ENCODE results near the gene ARFGAP1. TPM values are rescaled to one million over a fixed set of nuclear protein-coding genes. Genes with fewer than 3 reads are reported as not detected.
A peak's percentile ranks its signal among the peaks of the same experiment; 100 is the strongest.

The ARFGAP1 gene
- total RNA-seq, 2 donors from 2014 or later, result 108 to 128 TPM

DNA sequence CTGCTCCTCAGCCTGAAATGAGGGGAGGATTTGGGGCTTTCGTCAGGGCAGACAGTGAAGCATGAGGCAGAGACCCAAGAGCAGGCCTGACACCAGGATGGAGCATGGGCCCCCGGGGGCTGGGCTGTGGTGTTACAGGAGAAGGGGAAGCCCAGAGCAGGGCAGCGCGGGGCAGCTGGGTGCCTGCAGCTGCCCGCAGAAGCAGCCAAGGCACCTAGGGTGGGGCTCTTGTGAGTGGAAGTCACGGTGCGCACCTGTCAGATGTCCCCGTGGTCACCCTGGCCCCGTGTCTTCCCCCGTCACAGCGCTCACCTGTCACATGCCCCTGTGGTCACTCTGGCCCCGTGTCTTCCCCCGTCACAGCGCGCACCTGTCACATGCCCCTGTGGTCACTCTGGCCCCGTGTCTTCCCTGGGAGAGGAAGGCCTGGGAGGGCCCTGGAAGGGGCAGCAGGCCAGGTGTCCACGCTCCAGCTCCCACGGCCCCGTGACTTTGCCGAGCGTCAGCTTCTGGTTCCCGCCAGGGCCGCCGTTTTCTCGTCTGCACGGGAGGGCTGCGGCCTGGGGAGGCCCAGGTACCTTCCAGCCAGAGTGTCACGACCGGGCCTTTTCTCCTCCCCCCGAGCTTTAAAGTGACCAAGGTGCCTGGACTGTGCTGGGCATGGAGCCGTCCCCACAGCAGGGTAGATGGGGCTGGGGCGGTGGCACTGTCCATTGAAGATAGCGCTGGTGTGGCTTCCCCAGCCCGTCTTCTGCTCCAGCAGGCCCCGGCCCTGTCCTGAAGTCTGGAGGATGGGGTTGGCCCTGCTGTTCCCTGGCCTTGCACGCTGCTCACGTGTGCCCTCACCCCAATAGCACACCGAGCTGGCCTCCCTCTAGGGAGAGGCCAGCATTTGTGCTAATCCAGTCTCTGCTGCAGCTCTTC is 9.4 kb downstream of the ARFGAP1 start:
- no peaks in the 10 kb centered on the region for H3K36me3 Mint-ChIP-seq (ENCODE audit: low read depth)
- ATAC-seq (no peak), DNase-seq (no peak)
- H3K4me3 Mint-ChIP-seq, result no peak overlapping the region
- no peaks in the 10 kb centered on the region for H3K27me3 Mint-ChIP-seq
- no peak overlapping the region for H3K27ac Mint-ChIP-seq
- peaks cover 3% of the 10 kb centered on the region for H3K4me1 Mint-ChIP-seq
- H3K9me3 ChIP-seq (ENCODE audit: control insufficient read depth, low read length, poor library complexity, severe bottlenecking), result no peaks in the 10 kb centered on the region

DNA sequence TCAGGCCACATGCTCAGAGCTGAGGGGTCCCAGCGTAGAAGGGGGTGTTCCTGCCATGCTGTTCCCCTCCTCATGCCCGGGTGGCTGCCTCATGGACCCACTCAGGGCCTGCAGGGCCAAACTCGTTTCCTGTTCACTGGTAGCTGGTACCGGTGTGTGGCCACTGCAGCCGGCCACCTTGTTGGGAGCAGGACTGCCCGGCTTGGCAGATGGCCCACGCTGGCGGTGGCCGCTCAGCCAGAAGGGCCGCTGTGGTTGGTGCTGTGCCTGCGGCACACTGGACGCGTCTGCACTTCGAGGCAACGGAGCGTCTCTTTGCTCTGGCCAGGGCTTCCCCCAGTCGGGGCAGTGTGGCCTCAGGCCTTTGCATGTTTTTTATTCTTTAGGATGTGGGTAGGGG is 10.3 kb downstream of the ARFGAP1 start:
- DNase-seq (no peak), ATAC-seq (no peak)
- H3K9me3 ChIP-seq (ENCODE audit: control insufficient read depth, low read length, poor library complexity, severe bottlenecking), result no peaks in the 10 kb centered on the region
- Mint-ChIP-seq H3K4me1 (peaks cover 3% of the 10 kb centered on the region), H3K36me3 (ENCODE audit: low read depth) (no peaks in the 10 kb centered on the region), H3K27me3 (no peaks in the 10 kb centered on the region), H3K27ac (no peak overlapping the region), H3K4me3 (no peak overlapping the region)

DNA sequence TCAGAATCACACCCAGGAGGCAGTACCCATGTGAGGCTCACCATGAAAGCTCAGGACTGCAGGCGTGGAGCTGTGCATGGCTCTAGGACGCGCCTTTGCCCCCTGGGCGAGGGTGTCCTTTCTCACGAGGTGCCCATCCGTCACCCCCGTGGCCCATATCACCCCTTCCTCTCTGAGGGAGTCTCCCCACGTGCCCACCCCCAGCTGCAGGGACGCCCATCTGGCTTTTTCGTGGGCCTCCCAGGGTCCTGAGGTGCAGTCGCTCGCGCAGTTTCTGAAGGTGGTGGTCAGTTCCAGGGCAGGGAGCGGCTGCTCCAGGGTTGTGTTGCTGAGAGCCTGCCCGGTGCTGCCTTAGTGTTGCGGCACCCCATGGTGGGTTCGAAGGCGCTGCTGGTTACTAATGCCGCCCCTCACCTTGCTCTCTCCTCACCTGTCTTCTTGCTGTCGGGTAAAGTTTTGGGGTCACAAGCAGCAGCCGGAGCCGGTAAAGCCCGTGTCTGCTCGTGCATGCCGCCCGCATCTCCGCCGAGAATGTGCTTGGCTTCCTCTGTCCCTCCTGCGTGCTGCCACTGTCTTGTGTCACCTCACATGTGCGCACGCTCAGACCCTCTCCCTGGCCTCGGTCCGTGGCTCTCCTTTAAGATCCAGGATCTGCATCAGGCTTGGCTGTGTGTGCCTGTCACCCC is 10.9 kb downstream of the ARFGAP1 start:
- H3K27me3 Mint-ChIP-seq, result no peaks in the 10 kb centered on the region
- ATAC-seq, result peak; percentile 21
- H3K9me3 ChIP-seq (ENCODE audit: control insufficient read depth, low read length, poor library complexity, severe bottlenecking), result no peaks in the 10 kb centered on the region
- no peaks in the 10 kb centered on the region for H3K36me3 Mint-ChIP-seq (ENCODE audit: low read depth)
- H3K4me3 Mint-ChIP-seq, result peak overlapping the region; percentile 83
- peak overlapping the region; percentile 60 for H3K27ac Mint-ChIP-seq
- peaks cover 3% of the 10 kb centered on the region for H3K4me1 Mint-ChIP-seq
- no peak for DNase-seq

DNA sequence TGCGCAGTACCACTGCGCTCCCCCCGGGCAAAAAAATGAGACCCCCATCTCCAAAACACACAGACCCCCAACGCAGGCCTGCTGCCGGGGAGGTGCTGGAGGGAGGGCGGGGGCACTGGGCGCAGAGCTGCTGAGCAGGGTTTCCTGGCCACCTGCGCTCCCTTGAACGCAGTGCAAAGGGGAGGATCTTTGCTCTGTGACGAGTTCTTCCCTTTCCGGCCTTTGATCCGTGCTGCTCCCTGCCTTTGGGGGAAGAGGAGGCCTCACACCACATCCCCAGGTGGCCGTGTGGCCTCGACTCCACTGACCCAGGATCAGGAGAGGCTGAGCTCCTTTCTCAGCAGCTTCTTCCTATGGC is 11.4 kb downstream of the ARFGAP1 start:
- ATAC-seq, result peak; percentile 72
- Mint-ChIP-seq H3K36me3 (ENCODE audit: low read depth) (peaks cover 3% of the 10 kb centered on the region), H3K27ac (peak overlapping the region; percentile 60), H3K27me3 (no peaks in the 10 kb centered on the region), H3K4me1 (peaks cover 7% of the 10 kb centered on the region), H3K4me3 (peak overlapping the region; percentile 83)
- DNase-seq, result no peak
- H3K9me3 ChIP-seq (ENCODE audit: control insufficient read depth, low read length, poor library complexity, severe bottlenecking), result no peaks in the 10 kb centered on the region

DNA sequence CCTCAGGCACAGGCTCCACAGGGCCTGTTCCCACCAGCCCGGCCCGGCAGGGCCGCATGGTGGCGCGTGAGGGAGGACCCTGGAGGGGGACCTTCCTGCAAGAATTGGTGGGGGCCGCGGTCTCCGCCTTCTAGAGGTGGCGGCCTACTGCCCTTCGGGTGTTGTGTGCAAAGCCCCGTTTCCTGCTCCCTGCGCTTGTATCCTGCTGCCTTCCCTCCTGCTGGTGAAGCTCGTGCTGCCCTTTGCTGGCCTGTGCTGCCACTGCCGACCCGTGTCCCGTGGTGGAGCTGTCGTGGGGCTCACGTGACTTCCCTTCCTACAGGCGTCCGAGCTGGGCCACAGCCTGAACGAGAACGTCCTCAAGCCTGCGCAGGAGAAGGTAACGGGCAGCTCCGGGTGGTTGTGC is 11.9 kb downstream of the ARFGAP1 start:
- Mint-ChIP-seq H3K4me3 (peak overlapping the region; percentile 83), H3K27ac (peak overlapping the region; percentile 60), H3K27me3 (no peaks in the 10 kb centered on the region), H3K4me1 (peaks cover 7% of the 10 kb centered on the region), H3K36me3 (ENCODE audit: low read depth) (peaks cover 3% of the 10 kb centered on the region)
- ATAC-seq (peak; percentile 24), DNase-seq (no peak)
- H3K9me3 ChIP-seq (ENCODE audit: control insufficient read depth, low read length, poor library complexity, severe bottlenecking), result no peaks in the 10 kb centered on the region

DNA sequence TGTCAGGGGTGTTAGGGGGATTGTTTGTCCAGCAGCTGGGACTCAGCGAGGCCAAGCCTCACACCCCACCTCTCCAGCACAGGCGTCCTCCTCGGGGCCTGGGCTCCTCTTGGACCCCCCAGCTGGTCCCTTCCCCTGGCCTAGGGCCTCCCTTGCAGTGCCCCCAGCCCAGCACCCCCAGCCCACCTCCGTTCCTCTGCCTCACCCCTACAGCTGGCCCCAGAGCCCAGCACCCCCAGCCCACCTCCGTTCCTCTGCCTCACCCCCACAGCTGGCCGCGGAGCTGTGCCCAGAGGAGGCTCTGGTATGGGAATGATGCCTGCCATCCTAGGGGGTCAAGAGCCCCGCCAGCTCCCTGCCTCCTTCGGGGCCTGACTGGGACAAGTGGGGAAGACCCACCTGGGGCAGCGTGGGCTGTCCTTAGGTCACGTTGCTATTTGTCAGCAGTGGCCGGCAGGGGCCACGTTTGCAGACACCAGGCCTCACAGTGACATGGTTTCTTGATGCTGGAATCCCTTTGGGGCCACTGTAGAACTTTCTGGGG is 12.4 kb downstream of the ARFGAP1 start:
- Mint-ChIP-seq H3K27ac (peak overlapping the region; percentile 60), H3K36me3 (ENCODE audit: low read depth) (peaks cover 3% of the 10 kb centered on the region), H3K4me3 (peak overlapping the region; percentile 83), H3K27me3 (no peaks in the 10 kb centered on the region), H3K4me1 (peaks cover 7% of the 10 kb centered on the region)
- no peaks in the 10 kb centered on the region for H3K9me3 ChIP-seq (ENCODE audit: control insufficient read depth, low read length, poor library complexity, severe bottlenecking)
- no peak for DNase-seq
- ATAC-seq, result no peak

DNA sequence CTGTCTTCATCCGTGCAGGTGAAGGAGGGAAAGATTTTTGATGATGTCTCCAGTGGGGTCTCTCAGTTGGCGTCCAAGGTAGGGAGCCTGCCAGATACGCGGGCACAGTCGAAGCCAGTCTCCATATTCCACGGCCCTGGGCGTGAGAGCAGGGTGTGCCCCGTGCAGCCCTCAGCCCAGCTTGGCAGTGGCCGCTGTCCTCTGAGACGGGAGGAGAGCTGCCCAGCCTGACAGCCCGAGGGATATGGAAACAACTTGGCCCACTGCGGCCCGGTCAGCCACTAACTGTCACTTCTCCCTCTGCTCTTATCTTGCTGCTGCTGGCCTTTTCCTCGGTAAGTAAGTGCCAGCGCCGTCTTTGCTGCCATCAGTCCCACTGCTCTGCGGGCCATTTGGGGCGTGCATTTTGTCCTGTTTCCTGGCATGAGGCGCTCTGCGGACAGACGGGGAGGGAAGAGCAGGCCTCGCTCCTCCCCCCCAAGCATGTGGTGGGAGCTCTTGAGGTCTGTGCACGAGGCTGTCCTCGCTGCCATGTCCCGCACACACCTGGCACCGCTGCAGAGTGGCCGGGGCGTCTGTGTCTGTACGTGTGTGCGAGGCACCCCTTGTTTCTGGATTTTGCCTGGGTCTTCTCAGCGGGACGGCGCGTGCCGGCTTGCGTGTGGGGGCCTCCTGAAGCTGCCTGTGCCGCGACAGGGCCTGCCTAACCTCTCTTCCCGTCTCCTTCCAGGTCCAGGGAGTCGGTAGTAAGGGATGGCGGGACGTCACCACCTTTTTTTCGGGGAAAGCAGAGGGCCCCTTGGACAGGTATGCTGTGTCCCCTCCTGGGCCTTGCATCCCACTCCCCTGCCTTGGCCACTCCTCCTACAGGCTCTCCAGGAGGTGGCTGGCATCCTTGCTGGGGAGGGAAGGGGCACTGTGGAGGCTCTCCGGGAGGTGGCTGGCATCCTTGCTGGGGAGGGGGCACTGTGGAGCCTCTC is 13.3 kb downstream of the ARFGAP1 start:
- ATAC-seq (no peak), DNase-seq (no peak)
- Mint-ChIP-seq H3K27me3 (no peaks in the 10 kb centered on the region), H3K27ac (peak overlapping the region; percentile 72), H3K4me3 (peak overlapping the region; percentile 83), H3K36me3 (ENCODE audit: low read depth) (peaks cover 3% of the 10 kb centered on the region), H3K4me1 (peaks cover 7% of the 10 kb centered on the region)
- H3K9me3 ChIP-seq (ENCODE audit: control insufficient read depth, low read length, poor library complexity, severe bottlenecking), result no peaks in the 10 kb centered on the region

DNA sequence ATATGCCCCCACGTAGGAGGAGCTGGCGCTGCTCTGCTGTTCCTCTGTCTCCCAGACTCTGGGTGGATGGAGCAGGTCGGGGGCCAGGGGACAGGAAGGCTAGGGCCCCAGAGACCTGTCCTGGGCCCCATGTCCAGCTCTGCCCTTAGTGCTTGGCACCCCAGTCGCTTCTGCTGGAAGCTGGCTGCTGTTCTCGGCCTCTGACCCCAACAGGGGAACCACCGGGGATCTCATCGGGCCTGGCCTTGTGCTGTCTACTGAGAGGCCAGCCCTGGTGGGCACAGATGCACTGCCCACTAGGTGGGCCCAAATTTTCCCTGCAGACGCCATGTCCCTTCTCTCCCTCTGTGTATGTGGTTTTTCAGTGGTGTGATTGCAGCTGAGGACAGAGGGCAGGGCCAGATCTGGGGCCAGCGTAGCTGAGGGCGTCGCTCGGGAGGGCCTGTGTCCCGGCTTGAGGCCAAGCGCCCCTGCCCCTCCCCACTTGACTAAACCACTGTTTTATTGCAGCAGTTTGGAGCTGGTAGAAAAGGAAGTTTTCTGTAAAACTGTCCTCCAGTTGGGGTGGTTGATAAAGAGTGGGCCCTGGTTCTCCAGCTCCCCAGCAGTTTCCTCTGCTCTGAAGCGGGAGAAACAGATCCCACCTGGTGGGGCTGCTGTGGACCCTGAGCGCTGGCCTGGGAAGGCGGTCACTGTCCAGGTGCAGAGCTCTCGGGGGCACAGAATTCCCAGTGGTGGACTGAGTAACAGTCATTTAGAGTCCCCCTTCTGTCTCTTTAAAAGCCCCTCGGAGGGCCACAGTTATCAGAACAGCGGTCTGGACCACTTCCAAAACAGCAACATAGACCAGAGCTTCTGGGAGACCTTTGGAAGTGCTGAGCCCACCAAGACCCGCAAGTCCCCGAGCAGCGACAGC is 14.4 kb downstream of the ARFGAP1 start:
- Mint-ChIP-seq H3K4me1 (peaks cover 7% of the 10 kb centered on the region), H3K27me3 (no peaks in the 10 kb centered on the region), H3K4me3 (no peak overlapping the region), H3K27ac (no peak overlapping the region), H3K36me3 (ENCODE audit: low read depth) (peaks cover 3% of the 10 kb centered on the region)
- DNase-seq (no peak), ATAC-seq (no peak)
- H3K9me3 ChIP-seq (ENCODE audit: control insufficient read depth, low read length, poor library complexity, severe bottlenecking), result no peaks in the 10 kb centered on the region

DNA sequence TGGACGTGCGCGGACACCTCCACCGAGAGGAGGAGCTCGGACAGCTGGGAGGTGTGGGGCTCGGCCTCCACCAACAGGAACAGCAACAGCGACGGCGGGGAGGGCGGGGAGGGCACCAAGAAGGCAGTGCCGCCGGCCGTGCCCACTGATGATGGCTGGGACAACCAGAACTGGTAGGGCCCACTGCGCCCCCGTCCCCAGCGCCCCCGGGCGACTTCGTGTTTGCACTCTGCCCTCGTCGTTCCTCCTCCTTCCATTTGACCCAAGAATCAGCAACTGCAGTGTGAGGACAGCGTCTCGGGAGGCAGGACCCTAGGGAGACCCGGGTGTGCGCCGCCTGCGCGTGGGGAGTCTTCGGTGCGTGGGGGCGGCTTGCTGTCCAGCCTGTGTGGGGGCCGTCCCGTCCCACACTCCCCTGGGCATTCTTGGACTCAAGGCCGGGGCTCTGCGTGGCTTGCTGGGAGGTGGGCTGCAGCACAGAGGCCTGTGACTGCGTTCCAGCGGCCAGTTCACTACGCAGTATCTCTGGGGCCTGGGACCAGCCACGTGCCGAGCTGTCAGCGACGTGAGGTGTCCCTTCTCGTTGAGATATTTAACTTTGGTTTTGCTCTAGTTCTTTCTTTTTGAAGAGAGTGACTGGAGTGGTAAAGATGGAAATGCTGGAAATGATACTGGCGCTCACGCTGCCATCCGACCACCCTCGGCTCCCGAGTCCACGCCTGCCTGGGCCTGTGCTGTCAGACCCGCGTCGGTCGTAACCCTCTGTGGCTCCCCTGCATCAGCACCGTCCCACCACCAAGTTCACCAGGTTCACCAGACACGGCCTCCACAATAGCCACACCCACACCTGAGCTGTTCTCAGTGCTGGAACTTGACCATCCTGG is 15.3 kb downstream of the ARFGAP1 start:
- no peaks in the 10 kb centered on the region for H3K27me3 Mint-ChIP-seq

DNA sequence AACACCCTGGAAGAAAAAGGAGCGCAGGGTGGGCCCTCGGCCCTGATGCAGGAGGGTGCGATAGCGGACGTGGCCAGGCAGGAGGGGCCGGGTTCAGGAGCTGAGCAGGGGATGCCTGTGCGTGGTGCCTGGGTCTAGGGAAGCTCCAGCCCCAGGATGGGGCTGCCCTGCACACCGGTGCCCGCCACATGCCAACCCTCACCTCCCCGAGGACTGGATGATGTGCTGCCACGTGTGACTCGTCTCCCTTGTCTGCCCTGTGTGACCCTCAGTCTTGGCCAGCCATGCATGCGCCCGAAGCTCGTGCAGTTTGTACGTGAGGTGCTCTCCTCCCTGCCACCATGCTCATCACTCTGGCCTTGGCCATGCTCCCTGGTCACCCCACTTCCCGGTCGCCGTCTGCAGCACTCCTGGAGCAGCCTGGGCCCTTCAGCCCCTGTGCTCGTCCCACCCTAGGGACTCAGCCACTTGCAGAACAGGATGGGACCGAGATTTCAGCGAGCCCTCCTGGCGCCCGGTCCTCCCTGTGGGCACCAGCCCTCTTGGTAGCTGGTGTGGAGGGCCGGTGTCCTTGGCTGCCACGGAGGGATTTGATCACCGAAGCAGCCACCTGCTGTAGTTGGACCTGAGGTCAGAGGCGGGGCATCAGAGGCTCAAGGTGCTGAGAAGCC is 16.1 kb downstream of the ARFGAP1 start:
- no peaks in the 10 kb centered on the region for H3K27me3 Mint-ChIP-seq
- no peak overlapping the region for H3K27ac Mint-ChIP-seq
- no peaks in the 10 kb centered on the region for H3K9me3 ChIP-seq (ENCODE audit: control insufficient read depth, low read length, poor library complexity, severe bottlenecking)
- H3K4me1 Mint-ChIP-seq, result peaks cover 6% of the 10 kb centered on the region
- DNase-seq (no peak), ATAC-seq (no peak)
- no peak overlapping the region for H3K4me3 Mint-ChIP-seq
- H3K36me3 Mint-ChIP-seq (ENCODE audit: low read depth), result peaks cover 3% of the 10 kb centered on the region

More for the DNA sequence above, 15.3 kb downstream of the ARFGAP1 start:
- Mint-ChIP-seq H3K36me3 (ENCODE audit: low read depth) (peaks cover 3% of the 10 kb centered on the region), H3K4me1 (peaks cover 7% of the 10 kb centered on the region), H3K27ac (no peak overlapping the region), H3K4me3 (peak overlapping the region; percentile 15)
- DNase-seq (no peak), ATAC-seq (no peak)
- H3K9me3 ChIP-seq (ENCODE audit: control insufficient read depth, low read length, poor library complexity, severe bottlenecking), result no peaks in the 10 kb centered on the region
